A673 (cell line): Measurements from ENCODE around the gene TUBB4A.

Experiments
- CTCF ChIP-seq: fragments of 300-800, 200-600 bp; sonication (generic); conservative IDR thresholded peaks from 2 replicates; pipeline ENCODE4 v1.5.1; 2017; ENCODE audit warnings: low read depth, mild to moderate bottlenecking, antibody characterized with exemption, low read length, moderate library complexity, mixed read lengths
- EZH2 ChIP-seq: fragments of 200-600 bp; sonication (generic); IDR thresholded peaks from 2 replicates; pipeline ENCODE4 v1.6.1; 2017; ENCODE audit warnings: borderline replicate concordance, low read depth, mild to moderate bottlenecking, mixed read lengths, antibody characterized with exemption, low read length; ENCODE audit not compliant: poor library complexity, severe bottlenecking

- TF ChIP-seq CTCF (no peak), EZH2 (no peak)
Measured at GRCh38 chr19:6532244-6532999, 30.3 kb upstream of the TUBB4A start.
